ENCODE results near the gene ELAVL3. TPM values are rescaled to one million over a fixed set of nuclear protein-coding genes. Genes with fewer than 3 reads are reported as not detected.
A peak's percentile ranks its signal among the peaks of the same experiment; 100 is the strongest.
"Not testable (repeated sequence)": the region's sequence is repeated elsewhere in the genome, so short reads cannot be mapped to it uniquely, and the experiment has no call there.

ELAVL3 gene
- total RNA-seq, 1 donor from 2014 or later = not detected

DNA sequence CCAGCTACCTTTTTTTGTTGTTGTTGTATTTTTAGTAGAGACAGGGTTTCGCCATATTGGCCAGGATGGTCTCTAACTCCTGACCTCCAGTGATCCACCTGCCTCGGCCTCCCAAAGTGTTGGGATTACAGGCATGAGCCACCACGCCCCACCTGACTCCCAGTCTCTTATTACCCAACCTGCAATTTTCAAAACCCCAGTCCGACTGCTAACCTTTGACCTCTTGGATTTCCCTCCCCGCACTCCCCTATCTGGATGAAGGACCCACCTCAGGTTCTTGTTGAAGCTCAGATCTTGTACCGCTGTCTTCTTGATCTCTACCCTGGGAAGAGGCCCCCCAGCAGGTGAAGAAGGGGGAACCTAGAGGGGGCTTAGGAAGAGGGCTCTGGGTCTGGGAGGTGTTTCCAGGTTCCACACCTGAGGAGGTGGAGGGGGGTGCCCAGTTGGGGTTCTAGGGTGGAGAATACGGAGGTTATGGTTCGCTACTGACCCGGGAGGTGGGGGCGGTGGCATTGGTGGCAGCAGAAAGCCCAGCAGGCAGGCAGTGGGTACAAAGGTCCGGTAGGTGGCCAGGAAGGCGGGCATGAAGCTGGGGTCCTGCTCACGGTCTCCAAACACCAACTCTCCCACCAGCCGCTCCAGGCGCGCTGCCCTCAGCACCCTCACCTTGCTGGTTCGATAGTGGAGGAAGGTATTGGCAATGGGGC, 64.3 kb downstream of the ELAVL3 start:
- DNase-seq (ENCODE audit: low spot score) (no peak), ATAC-seq (no peak)

DNA sequence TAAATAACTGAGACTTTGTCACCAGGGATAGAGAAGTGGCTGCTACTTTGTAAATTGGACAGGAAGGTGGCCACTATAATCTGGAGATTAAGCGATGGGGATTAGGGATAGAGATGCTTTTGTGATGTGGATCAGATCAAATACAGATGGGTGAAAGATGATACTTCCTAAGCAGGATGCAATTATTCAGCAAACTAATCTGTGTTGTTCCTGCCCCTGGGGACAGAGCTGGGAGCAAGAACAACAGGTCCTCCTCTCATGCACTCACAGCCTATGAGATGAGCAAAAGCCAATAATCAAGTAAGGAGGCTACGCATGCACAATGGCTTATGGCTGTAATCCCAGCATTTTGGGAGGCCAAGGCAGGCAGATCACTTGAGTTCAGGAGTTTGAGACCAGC, 66.3 kb downstream of the ELAVL3 start:
- ATAC-seq (no peak), DNase-seq (ENCODE audit: low spot score) (no peak)

DNA sequence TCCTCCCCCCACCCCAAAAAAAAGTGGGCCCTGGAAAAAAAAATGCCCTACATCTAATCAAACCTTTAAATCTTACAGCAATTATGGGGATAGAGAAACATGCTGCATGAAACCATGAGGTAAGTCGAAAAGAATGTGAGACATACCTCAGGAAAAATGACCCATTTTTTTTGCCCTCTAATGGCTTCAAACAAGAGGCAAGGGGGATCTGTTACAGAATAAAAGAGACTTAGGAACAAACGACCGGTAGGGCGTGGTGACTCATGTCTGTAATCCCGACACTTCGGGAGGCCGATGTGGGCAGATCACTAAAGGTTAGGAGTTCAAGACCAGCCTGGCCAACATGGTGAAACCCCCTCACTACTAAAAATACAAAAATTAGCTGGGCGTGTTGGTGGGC, 70.2 kb downstream of the ELAVL3 start:
- ATAC-seq (no peak), DNase-seq (ENCODE audit: low spot score) (no peak)

DNA sequence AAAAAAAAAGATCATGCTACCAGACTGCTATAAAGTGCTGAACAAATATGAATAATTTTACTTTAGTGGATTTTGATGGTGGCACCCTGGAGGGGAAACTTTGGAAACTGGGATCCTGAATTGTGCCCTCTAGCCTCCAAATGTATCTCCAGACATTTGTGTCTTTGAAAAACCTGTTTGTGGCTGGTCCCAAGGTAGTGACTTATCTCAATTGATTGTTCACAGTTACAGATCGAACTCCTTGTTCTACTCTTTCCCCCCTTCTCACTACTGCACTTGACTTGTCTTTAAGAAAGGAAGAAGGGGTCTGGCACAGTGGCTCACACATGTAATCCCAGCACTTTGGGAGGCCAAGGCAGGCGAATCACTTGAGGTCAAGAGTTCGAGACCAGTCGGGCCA, 72.3 kb downstream of the ELAVL3 start:
- no peak for ATAC-seq
- no peak for DNase-seq (ENCODE audit: low spot score)

GRCh38 chr19:11406703-11407236, 74.1 kb downstream of the ELAVL3 start:
- DNase-seq (ENCODE audit: low spot score); ATAC-seq: not testable (repeated sequence)

GRCh38 chr19:11405846-11406643, 74.8 kb downstream of the ELAVL3 start:
- ATAC-seq (no peak), DNase-seq (ENCODE audit: low spot score) (no peak)

DNA sequence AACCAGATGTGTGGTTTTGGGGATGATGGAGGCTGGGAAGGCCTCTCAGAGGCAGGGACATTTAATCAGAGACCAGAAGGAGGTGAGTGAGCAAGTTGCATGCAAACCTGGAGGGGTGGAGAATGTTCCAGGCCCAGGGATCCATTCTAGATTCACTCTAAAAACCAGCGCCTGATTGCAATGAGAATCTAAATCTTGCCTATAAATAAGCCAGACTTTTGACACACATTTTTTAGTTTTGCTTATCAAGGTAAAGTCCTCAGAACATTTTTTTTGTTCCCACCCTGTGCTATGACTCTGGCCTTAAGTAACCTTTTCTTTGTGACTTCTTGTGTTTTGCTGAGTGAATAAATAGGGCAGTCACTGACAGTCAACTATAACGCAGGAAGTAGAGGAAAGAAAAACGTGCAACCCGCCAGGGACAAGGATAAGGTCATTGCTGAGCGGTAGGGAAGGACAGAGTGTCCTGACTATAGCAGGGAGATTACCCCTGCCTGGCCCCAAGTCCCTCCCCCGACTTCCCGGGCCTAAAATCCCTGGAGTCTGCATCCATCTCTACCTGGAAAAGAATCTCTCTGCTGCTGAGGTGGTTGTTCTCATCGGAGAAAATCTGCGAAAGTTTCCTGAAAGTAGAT, 76.1 kb downstream of the ELAVL3 start:
- DNase-seq (ENCODE audit: low spot score) (no peak), ATAC-seq (peak; percentile 78)

GRCh38 chr19:11401808-11402543, 78.9 kb downstream of the ELAVL3 start:
- DNase-seq (ENCODE audit: low spot score) = no peak
- no peak for ATAC-seq

Other genes with a start within 250 kb of the ELAVL3 start
- 202 TPM for gene ANGPTL8, start 241.4 kb downstream of the ELAVL3 start, total RNA-seq
- 30.0 TPM for gene DOCK6, start 218.5 kb downstream of the ELAVL3 start, total RNA-seq
- gene TSPAN16, start 184.9 kb downstream of the ELAVL3 start, total RNA-seq = not detected
- 3.3 TPM for gene RAB3D, start 141.4 kb downstream of the ELAVL3 start, total RNA-seq
- 154 TPM for gene TMEM205, start 134.8 kb downstream of the ELAVL3 start, total RNA-seq
- 25.6 TPM for gene CCDC159, start 134.5 kb downstream of the ELAVL3 start, total RNA-seq
- gene PLPPR2, start 125.6 kb downstream of the ELAVL3 start, total RNA-seq = 8.8 TPM
- gene SWSAP1, start 106.4 kb downstream of the ELAVL3 start, total RNA-seq = 2.6 TPM
- gene EPOR, start 96.7 kb downstream of the ELAVL3 start, total RNA-seq = 11.9 TPM
- gene RGL3, start 61.7 kb downstream of the ELAVL3 start, total RNA-seq = 33.4 TPM
- 0.70 TPM for gene ODAD3, start 45.9 kb downstream of the ELAVL3 start, total RNA-seq
- gene PRKCSH, start 45.4 kb downstream of the ELAVL3 start, total RNA-seq = 218 TPM
- 8.3 TPM for gene ZNF653, start 24.8 kb upstream of the ELAVL3 start, total RNA-seq
- 45.6 TPM for gene ECSIT, start 48.1 kb upstream of the ELAVL3 start, total RNA-seq
- 0.98 TPM for gene CNN1, start 57.8 kb upstream of the ELAVL3 start, total RNA-seq
- 28.9 TPM for gene ELOF1, start 78.2 kb upstream of the ELAVL3 start, total RNA-seq
- 17.9 TPM for gene ACP5, start 96.6 kb upstream of the ELAVL3 start, total RNA-seq
- gene ZNF627, start 116.4 kb upstream of the ELAVL3 start, total RNA-seq = 5.3 TPM